Nucleus accumbens (tissue), 56 donors: ENCODE measurements around the gene GNAT2.

Source experiments
- DNase-seq, 56 donors: peaks; one replicate each; lab custom pipeline; 2025; lab: John Stamatoyannopoulos, UW

Gene GNAT2

GRCh38 chr1:109615879-109616278 is 3.5 kb downstream of the GNAT2 start:
- no peak for DNase-seq

GRCh38 chr1:109613361-109614147 is 5.9 kb downstream of the GNAT2 start:
- no peak for DNase-seq

GRCh38 chr1:109611308-109611990 is 8.0 kb downstream of the GNAT2 start:
- DNase-seq, result no peak

DNA sequence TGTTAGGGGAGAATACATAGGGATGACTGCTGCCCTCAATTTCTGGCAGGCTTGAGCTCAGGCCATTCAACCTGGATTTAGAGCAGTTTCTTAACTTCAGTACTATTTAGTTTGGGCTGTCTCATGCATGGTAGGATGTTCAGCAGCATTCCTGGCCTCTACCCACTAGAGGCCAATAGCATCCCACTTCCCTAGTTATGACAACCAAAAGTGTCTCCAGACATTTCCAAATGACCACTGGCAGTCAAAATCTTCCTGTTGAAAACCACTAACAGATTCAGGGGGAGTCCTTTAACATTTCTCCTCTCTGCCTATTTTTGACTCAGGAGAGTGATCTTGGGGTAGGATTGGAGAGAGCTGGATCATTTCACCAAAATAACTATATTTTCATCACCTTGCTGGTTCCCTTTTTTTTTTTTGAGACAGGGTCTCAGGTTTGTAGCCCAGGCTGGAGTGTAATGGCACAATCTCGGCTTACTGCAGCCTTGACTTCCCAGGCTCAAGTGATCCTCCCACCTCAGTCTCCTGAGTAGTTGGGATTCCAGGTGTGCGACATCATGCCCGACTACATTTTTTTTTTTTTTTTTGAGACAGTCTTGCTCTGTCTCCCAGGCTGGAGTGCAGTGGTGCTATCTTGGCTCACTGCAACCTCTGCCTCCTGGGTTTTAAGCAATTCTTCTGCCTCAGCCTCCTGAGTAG is 8.7 kb downstream of the GNAT2 start:
- DNase-seq, result no peak

DNA sequence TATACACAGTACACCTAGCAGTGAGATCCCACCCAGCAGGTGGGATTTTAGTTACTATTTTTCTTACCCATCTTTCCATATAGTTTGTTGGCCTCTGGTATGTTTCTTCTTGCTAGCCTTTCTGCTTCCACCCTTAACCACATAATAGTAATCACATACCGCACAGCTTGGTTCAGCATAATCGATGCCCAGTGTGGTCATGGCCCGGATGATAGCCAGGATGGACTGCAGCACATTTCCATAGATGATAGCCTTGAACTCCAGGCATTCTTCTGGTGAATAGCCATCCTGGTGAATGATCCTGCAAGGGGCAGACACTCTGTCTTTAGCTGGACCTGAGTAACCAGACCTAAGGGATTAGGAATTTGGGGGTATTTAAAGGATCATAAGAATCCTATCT is 9.5 kb downstream of the GNAT2 start:
- no peak for DNase-seq

DNA sequence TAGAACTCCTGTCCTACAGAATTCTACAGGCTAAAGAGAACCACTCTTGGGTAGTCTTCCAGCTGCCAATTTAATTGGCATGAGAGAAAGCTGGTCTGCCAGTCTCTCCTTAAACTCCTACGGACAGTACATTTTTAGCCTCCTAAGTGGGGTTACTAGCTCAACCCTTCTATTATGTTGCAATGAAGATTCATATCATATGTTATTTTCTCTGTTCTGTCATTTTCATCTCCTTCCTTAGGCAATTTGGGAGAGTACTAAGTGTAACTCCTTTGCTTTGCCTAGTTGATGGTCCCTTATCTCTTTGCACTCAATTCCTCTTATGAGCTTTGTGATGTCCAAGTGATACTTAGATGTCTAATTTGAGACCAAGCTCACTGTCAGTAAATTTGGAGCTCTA is 14.0 kb downstream of the GNAT2 start:
- no peak for DNase-seq

DNA sequence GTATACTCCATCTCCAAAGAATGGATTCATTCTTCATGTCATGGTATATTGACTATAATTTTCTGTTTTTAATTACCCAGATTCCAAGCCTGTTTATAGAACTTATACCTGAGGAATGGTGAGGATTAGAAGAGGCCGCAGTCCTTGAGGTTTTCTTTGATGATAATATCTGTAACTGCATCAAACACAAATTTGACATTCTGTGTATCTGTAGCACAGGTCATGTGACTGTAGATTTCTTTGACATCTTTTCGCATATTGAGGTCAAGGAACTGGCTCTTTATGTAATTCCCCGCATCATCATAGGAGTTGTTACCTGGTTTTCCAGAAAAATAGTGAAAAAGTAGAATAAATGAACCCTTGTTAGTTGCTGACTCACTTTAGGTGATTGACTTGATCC is 16.2 kb downstream of the GNAT2 start:
- no peak for DNase-seq

GRCh38 chr1:109598655-109599054 is 20.8 kb downstream of the GNAT2 start:
- DNase-seq, result no peak

GRCh38 chr1:109598156-109598555 is 21.3 kb downstream of the GNAT2 start:
- no peak for DNase-seq

DNA sequence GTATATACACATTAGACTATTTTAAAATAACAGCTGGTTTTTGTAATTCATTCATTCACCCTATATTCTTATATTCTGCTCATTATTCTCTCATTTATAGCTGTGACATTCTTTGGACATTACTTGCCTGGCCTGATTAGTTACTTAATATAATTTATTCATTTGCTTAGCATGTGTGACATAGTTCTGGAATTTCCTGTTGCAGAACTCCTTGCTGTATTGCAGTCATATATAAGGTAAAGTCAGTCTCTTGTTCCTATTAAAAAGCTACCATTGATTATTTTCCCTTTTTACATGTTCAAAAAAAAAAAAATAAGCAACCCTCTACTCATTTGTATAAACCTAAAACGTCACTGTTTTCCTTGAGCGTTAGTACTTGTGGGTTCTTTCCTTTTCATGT is 23.9 kb downstream of the GNAT2 start:
- DNase-seq, result no peak

- no peak for DNase-seq
Observed at GRCh38 chr1:109592916-109593315, 26.5 kb downstream of the GNAT2 start.

DNA sequence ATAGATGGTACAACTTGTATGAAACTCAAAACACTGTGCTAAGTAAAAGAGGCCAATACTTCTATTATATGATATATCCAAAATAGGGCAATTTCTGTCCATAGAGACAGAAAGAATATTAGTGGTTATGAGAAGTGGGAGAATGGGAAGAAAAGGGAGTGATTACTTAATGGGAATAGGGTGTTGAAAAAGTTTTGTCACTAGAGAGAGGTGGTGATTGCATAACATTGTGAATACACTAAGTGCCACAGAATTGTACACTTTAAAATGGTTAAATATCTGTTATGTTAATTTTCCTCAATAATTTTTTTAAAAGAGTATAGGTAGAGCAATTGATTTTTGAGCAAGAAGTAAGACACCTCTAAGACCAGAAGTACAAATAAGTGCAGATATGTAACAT is 29.7 kb downstream of the GNAT2 start:
- no peak for DNase-seq

DNA sequence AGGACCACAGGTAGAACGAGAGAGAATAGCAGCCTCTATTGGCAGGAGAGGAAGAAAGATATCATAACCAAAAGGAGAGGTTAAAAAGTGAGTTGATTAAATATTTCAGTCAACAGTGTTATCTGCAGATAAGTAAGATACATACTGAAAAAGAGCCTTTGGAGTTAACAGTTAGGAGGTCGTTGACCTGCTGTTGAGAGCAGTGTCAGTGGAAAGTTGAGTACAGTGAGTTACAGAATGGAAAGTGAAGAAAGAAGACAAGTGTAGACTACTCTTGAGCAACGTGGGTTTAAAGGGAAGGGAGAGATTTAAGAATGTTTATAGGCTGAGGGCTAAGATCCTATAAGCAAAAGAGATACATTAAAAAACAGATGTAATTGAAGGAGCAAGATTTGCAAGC is 30.2 kb downstream of the GNAT2 start:
- DNase-seq, result no peak

DNA sequence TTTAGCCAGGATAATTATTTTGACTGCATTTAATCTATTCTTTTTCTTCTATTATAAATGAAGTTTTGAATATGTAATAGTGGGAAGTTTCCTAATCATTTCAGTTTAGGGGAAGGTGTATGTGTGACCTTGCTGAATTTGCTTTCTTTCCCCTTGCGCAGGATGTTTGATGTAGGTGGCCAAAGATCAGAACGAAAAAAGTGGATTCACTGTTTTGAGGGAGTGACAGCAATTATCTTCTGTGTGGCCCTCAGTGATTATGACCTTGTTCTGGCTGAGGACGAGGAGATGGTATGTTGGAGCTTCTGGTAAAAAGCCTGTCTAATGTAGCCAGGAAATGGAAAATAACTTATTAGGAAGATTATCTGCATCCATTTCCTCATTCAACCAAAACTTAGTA is 33.4 kb downstream of the GNAT2 start:
- no peak for DNase-seq

DNA sequence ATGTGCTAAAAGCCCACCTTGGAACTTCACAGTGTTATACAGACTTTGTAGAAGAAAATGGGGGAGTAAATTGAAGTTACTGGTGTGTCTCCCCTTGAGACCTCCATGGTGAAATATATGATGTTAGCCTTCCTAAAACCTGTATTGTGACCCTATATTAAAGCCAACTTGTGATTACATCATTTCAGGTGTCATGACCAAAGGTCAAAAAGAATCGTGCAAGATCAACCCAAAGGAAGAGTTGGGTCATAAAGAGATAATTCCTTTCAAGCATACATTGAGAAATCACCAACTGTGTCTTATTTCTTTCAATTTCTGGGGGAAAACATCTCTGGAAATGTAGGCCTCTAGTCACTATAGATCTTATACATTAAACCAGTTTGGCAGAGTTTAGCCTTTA is 34.6 kb downstream of the GNAT2 start:
- DNase-seq, result no peak

GRCh38 chr1:109582021-109582420 is 37.4 kb downstream of the GNAT2 start:
- no peak for DNase-seq

DNA sequence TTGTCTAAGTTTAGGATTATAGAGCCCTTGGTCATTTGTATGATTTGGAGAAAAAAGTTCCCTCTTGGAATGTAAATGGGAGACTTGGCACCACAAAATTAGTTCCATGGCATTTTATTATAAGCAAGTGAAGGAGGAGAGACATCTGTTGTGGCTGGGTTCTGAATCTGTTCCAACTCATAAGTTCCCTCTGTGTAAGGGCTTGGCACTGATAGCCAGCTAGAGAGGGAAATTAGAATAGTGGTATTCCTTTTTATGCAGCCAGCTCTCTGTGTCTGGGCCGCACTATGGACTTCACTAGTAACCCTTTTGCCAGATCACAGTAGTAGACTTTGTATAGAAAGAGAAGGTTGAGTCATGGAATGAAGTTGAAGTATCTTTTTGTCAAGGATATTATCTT is 39.9 kb downstream of the GNAT2 start:
- peak in 1 of 56 donors; percentile 13 for DNase-seq

GRCh38 chr1:109578947-109579443 is 40.4 kb downstream of the GNAT2 start:
- no peak for DNase-seq

GRCh38 chr1:109573785-109574184 is 45.6 kb downstream of the GNAT2 start:
- no peak for DNase-seq

DNA sequence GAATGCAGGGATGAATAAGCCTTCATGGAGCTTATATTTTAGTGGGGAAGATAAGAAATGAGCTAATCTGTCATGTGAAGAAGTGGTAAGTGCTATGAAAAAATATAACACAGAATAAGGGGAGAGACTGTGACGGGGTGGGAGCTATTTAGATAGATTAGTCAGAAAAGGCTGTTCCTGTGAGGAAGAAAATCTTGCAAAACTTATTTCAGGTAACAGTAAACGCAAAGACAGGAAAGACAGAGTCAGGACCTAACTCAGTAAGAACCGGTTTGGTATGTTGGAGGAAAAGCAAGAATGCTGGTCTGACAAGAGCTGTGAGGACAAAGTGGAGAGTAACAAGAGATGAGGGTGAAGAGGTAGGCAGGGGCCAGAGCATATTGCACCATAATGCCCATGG is 49.0 kb downstream of the GNAT2 start:
- no peak for DNase-seq

- DNase-seq, result no peak
Observed at GRCh38 chr1:109569323-109569722, 50.1 kb downstream of the GNAT2 start.
